Neural cell (in vitro differentiated cells): ENCODE measurements around the gene ST6GALNAC4. TPM values are rescaled to one million over a fixed set of nuclear protein-coding genes. Genes with fewer than 3 reads are reported as not detected.

Experiments used
- H2AFZ ChIP-seq: fragments of 200-600, 300-800 bp; sonication (generic), shearing (Covaris generic); 2 replicates; pipeline ENCODE4 v1.6.0; 2014; ENCODE audit warnings: low read depth, mild to moderate bottlenecking, antibody characterized with exemption, low read length, moderate library complexity
- H3F3A ChIP-seq: fragments of 200-600 bp; shearing (Covaris generic); 2 replicates; pipeline ENCODE4 v1.6.1; 2016; ENCODE audit warnings: mild to moderate bottlenecking, moderate library complexity, mixed read lengths, antibody characterized with exemption, low read length; ENCODE audit not compliant: insufficient read depth, poor library complexity, severe bottlenecking
- H3K27ac ChIP-seq: fragments of 200-600, 300-800 bp; sonication (generic), shearing (Covaris generic); 2 replicates; pipeline ENCODE4 v1.5.1; 2014; ENCODE audit warnings: mild to moderate bottlenecking, low read length, moderate library complexity
- H3K27me3 ChIP-seq: fragments of 300-800, 200-600 bp; sonication (generic), shearing (Covaris generic); 2 replicates; pipeline ENCODE4 v1.6.0; 2014; ENCODE audit warnings: mild to moderate bottlenecking, low read depth, low read length, moderate library complexity; ENCODE audit not compliant: insufficient read depth
- H3K36me3 ChIP-seq: fragments of 300-800, 200-600 bp; sonication (generic), shearing (Covaris generic); 2 replicates; pipeline ENCODE4 v1.5.1; 2014; ENCODE audit warnings: mild to moderate bottlenecking, antibody characterized with exemption, low read length, moderate library complexity; ENCODE audit not compliant: insufficient read depth
- H3K4me2 ChIP-seq: fragments of 300-800, 200-600 bp; sonication (generic), shearing (Covaris generic); 2 replicates; pipeline ENCODE4 v1.6.0; 2014; ENCODE audit warnings: mild to moderate bottlenecking, low read length
- H3K4me3 ChIP-seq: fragments of 300-800, 200-600 bp; sonication (generic), shearing (Covaris generic); 2 replicates; pipeline ENCODE4 v1.5.1; 2014; ENCODE audit warnings: mild to moderate bottlenecking, low read length, moderate library complexity
- H3K79me2 ChIP-seq: fragments of 200-600 bp; shearing (Covaris generic); replicated peaks from 2 replicates; pipeline ENCODE4 v1.6.0; 2014; ENCODE audit warnings: mild to moderate bottlenecking, low read length, moderate library complexity; ENCODE audit not compliant: insufficient read depth
- H3K9ac ChIP-seq: fragments of 300-800, 200-600 bp; sonication (generic), shearing (Covaris generic); 2 replicates; pipeline ENCODE4 v1.6.1; 2016; ENCODE audit warnings: mild to moderate bottlenecking, low read length, mixed read lengths
- H3K9me2 ChIP-seq: fragments of 200-600 bp; shearing (Covaris generic); 2 replicates; pipeline ENCODE4 v1.6.1; 2016; ENCODE audit warnings: mild to moderate bottlenecking, low read length, mixed read lengths; ENCODE audit not compliant: insufficient read depth
- H3K9me3 ChIP-seq: fragments of 200-600, 300-800 bp; sonication (generic), shearing (Covaris generic); 2 replicates; pipeline ENCODE4 v1.6.1; 2016; ENCODE audit warnings: mild to moderate bottlenecking, mixed run types, low read length, moderate library complexity, mixed read lengths
- H4K20me1 ChIP-seq: fragments of 200-600 bp; shearing (Covaris generic); 2 replicates; pipeline ENCODE4 v1.6.1; 2016; ENCODE audit warnings: mild to moderate bottlenecking, mixed run types; ENCODE audit not compliant: insufficient read depth
- EP300 ChIP-seq: fragments of 450-650 bp; conservative IDR thresholded peaks from 2 replicates; pipeline ENCODE4 v1.6.1; 2014; ENCODE audit warnings: antibody characterized with exemption, mild to moderate bottlenecking, moderate library complexity; ENCODE audit not compliant: poor library complexity, severe bottlenecking
- EZH2 ChIP-seq: fragments of 200-600, 300-800 bp; shearing (Covaris generic), sonication (generic); IDR thresholded peaks from 2 replicates; pipeline ENCODE4 v1.6.1; 2014; ENCODE audit warnings: antibody characterized with exemption, low read length, borderline replicate concordance, mild to moderate bottlenecking; ENCODE audit not compliant: insufficient read depth, poor library complexity, severe bottlenecking
- MXI1 ChIP-seq: fragments of 450-650 bp; conservative IDR thresholded peaks from 2 replicates; pipeline ENCODE4 v1.6.1; 2014; ENCODE audit warnings: antibody characterized with exemption, mild to moderate bottlenecking; ENCODE audit not compliant: poor library complexity, severe bottlenecking
- POLR2AphosphoS5 ChIP-seq: IDR thresholded peaks from 2 replicates; pipeline ENCODE4 v1.6.1; 2012
- RAD21 ChIP-seq: fragments of 450-650 bp; conservative IDR thresholded peaks from 2 replicates; pipeline ENCODE4 v1.6.1; 2014; ENCODE audit warnings: antibody characterized with exemption, mild to moderate bottlenecking, moderate library complexity
- REST ChIP-seq: IDR thresholded peaks from 2 replicates; pipeline ENCODE4 v1.6.1; 2012; ENCODE audit warnings: borderline replicate concordance
- SMC3 ChIP-seq: fragments of 450-650 bp; conservative IDR thresholded peaks from 2 replicates; pipeline ENCODE4 v1.6.1; 2014; ENCODE audit warnings: antibody characterized with exemption, mild to moderate bottlenecking, moderate library complexity; ENCODE audit not compliant: poor library complexity
- TAF1 ChIP-seq: IDR thresholded peaks from 2 replicates; pipeline ENCODE4 v1.6.1; 2012; ENCODE audit warnings: low read depth
- polyA plus RNA-seq: library from polyadenylated mRNA; depleted of rRNA; stranded (reverse); fragments of >200 nt; gene quantifications from 2 replicates; pipeline ENCODE4 v1.2.3, GENCODE V29; 2014
- TF ChIP-seq, protein P1 (sequence below): fragments of 450-650 bp; IDR thresholded peaks from 2 replicates; pipeline ENCODE4 v1.5.1; 2014; ENCODE audit warnings: antibody characterized with exemption, mild to moderate bottlenecking, moderate library complexity; ENCODE audit not compliant: poor library complexity, severe bottlenecking

Gene ST6GALNAC4
- polyA plus RNA-seq, 1 donor from 2014 or later, result 5.9 TPM

- H3K9me3 ChIP-seq, result no peaks in the 10 kb centered on the region
- H3K4me2 ChIP-seq, result no peak overlapping the region
- no peaks in the 10 kb centered on the region for H3F3A ChIP-seq
- no peak overlapping the region for H3K4me3 ChIP-seq
- peaks cover 18% of the 10 kb centered on the region for H3K79me2 ChIP-seq
- no peaks in the 10 kb centered on the region for H3K36me3 ChIP-seq
- no peak overlapping the region for H2AFZ ChIP-seq
- H3K9ac ChIP-seq, result no peak overlapping the region
- H4K20me1 ChIP-seq, result no peaks in the 10 kb centered on the region
- TF ChIP-seq, protein P1, sequence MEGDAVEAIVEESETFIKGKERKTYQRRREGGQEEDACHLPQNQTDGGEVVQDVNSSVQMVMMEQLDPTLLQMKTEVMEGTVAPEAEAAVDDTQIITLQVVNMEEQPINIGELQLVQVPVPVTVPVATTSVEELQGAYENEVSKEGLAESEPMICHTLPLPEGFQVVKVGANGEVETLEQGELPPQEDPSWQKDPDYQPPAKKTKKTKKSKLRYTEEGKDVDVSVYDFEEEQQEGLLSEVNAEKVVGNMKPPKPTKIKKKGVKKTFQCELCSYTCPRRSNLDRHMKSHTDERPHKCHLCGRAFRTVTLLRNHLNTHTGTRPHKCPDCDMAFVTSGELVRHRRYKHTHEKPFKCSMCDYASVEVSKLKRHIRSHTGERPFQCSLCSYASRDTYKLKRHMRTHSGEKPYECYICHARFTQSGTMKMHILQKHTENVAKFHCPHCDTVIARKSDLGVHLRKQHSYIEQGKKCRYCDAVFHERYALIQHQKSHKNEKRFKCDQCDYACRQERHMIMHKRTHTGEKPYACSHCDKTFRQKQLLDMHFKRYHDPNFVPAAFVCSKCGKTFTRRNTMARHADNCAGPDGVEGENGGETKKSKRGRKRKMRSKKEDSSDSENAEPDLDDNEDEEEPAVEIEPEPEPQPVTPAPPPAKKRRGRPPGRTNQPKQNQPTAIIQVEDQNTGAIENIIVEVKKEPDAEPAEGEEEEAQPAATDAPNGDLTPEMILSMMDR, result peak; percentile 44
- no peak for TF ChIP-seq TAF1
- no peak for TF ChIP-seq RAD21
- no peak for TF ChIP-seq MXI1
- TF ChIP-seq EZH2, result no peak
- peak; percentile 59 for TF ChIP-seq SMC3
- no peaks in the 10 kb centered on the region for H3K27me3 ChIP-seq
- H3K9me2 ChIP-seq, result no peaks in the 10 kb centered on the region
- H3K27ac ChIP-seq, result no peak overlapping the region
Observed at GRCh38 chr9:127955294-127956015, 38.6 kb upstream of the ST6GALNAC4 start.

DNA sequence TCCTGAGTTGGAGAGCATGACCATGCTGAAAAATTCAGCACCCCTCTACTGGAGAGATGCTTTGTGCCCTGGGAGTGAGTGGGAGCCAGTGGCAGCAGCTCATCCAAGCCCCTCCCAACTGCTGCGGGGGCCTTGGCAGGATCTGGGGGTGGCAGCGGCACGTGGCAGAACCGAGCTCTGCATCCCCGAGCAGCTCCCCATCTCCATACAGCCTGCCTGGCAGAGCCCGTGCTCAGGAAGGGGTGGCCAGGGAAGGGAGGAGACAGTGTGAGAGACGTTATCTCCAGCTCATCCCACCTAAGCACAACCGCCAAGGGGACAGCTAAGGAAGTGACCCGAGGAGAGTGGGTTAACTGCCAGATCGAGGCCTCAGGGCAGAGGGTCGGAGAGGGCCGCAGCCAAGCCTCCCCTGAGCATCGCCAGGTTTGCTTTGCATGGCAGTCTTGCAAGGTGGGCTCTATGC lies 38.0 kb upstream of the ST6GALNAC4 start:
- Histone ChIP-seq H4K20me1 (no peaks in the 10 kb centered on the region), H2AFZ (no peak overlapping the region), H3K79me2 (peaks cover 18% of the 10 kb centered on the region), H3K36me3 (no peaks in the 10 kb centered on the region), H3K4me2 (no peak overlapping the region), H3K9me3 (no peaks in the 10 kb centered on the region), H3K27ac (no peak overlapping the region), H3K27me3 (no peaks in the 10 kb centered on the region), H3F3A (no peaks in the 10 kb centered on the region), H3K9me2 (no peaks in the 10 kb centered on the region), H3K4me3 (no peak overlapping the region), H3K9ac (no peak overlapping the region)
- TF ChIP-seq EP300, result no peak
- TF ChIP-seq SMC3, result no peak
- TF ChIP-seq MXI1, result no peak
- TF ChIP-seq RAD21, result no peak
- TF ChIP-seq TAF1, result no peak
- TF ChIP-seq, protein P1, result no peak
- TF ChIP-seq EZH2, result no peak
- TF ChIP-seq REST, result no peak
- no peak for TF ChIP-seq POLR2AphosphoS5
